Esophagus muscularis mucosa (tissue), 4 donors: Measurements from ENCODE around the gene PNPLA7.

ENCODE experiments used
- EP300 ChIP-seq: sonication (generic); formaldehyde crosslinking; IDR thresholded peaks from one replicate; pipeline ENCODE4 v1.6.1; 2017; ENCODE audit warnings: antibody characterized with exemption
- POLR2A ChIP-seq: fragments of 450-650 bp; IDR thresholded peaks from one replicate; pipeline ENCODE4 v1.6.1; 2017; ENCODE audit warnings: antibody characterized with exemption, moderate library complexity, mild to moderate bottlenecking, low read depth
- POLR2AphosphoS5 ChIP-seq, 2 donors: sonication (generic); formaldehyde crosslinking; IDR thresholded peaks; one replicate each; pipeline ENCODE4 v1.6.1; 2017; ENCODE audit warnings: antibody characterized with exemption in 2 of 2
- TF ChIP-seq, protein P1 (sequence below), 3 experiments: fragments of 200-600 bp in 2 of 3; fragments of 450-650 bp in 1 of 3; sonication (generic) in 2 of 3; IDR thresholded peaks; one replicate each; pipeline ENCODE4 v1.5.1; 2017 to 2019; ENCODE audit warnings: antibody characterized with exemption in 3 of 3, mild to moderate bottlenecking in 2 of 3, moderate library complexity in 1 of 3

DNA sequence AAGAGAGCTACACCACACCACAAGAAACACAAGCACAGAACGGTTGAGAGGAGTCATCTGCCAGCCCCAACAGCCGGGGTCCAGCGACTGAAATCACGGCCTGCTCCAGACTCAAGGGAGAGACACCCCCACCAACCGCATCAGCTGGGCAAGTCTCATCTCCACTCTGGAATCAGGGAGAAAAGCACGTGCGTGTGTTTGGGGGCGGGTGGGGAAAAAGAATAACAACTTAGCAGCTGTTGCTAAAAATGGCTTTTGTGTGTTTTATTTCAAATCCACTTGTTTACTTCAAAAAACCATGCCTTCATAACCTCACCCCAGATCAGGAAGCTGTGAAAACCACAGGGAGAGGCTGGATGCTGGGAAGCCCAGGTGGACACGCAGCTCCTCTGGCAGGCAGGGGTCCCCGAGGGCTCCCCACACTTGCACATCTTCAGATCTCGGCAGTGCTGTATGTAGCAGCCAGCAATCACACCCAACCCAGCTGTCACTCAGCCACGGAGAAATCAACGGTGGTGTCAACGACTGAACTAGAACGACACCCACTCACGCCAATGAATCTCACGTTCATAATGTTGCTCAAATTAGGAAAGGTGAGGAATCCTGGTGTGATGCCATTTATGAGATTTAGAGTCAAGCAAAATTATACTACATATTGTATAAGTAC is 19.0 kb downstream of the PNPLA7 start:
- TF ChIP-seq POLR2AphosphoS5 (IDR thresholded peaks at IDR 0.05) (no peak), POLR2A (no peak), EP300 (no peak)
- TF ChIP-seq, protein P1, sequence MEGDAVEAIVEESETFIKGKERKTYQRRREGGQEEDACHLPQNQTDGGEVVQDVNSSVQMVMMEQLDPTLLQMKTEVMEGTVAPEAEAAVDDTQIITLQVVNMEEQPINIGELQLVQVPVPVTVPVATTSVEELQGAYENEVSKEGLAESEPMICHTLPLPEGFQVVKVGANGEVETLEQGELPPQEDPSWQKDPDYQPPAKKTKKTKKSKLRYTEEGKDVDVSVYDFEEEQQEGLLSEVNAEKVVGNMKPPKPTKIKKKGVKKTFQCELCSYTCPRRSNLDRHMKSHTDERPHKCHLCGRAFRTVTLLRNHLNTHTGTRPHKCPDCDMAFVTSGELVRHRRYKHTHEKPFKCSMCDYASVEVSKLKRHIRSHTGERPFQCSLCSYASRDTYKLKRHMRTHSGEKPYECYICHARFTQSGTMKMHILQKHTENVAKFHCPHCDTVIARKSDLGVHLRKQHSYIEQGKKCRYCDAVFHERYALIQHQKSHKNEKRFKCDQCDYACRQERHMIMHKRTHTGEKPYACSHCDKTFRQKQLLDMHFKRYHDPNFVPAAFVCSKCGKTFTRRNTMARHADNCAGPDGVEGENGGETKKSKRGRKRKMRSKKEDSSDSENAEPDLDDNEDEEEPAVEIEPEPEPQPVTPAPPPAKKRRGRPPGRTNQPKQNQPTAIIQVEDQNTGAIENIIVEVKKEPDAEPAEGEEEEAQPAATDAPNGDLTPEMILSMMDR (IDR thresholded peaks at IDR 0.05), result no peak
